Neural progenitor cell (in vitro differentiated cells): ENCODE results near the gene SPON1. TPM values are rescaled to one million over a fixed set of nuclear protein-coding genes. Genes with fewer than 3 reads are reported as not detected.
"Not testable (repeated sequence)": the region's sequence is repeated elsewhere in the genome, so short reads cannot be mapped to it uniquely, and the experiment has no call there.

Experiments used
- DNase-seq: peaks from one replicate; pipeline ENCODE4 v3.0.0-alpha.2; 2016; ENCODE audit warnings: low spot score
- H2AFZ ChIP-seq: fragments of 200-600 bp; sonication (generic); replicated peaks from 2 replicates; pipeline ENCODE4 v1.6.1; 2016; ENCODE audit warnings: antibody characterized with exemption
- H3F3A ChIP-seq: fragments of 200-600 bp; sonication (generic); 2 replicates; pipeline ENCODE4 v1.6.1; 2016; ENCODE audit warnings: antibody characterized with exemption, low read depth
- H3K27ac ChIP-seq: fragments of 200-600 bp; sonication (generic); 2 replicates; pipeline ENCODE4 v1.5.1; 2016; ENCODE audit warnings: mild to moderate bottlenecking
- H3K27me3 ChIP-seq: fragments of 200-600 bp; sonication (generic); 2 replicates; pipeline ENCODE4 v1.6.1; 2016; ENCODE audit warnings: mild to moderate bottlenecking, moderate library complexity
- H3K36me3 ChIP-seq: fragments of 200-600 bp; sonication (generic); 2 replicates; pipeline ENCODE4 v1.5.1; 2016
- H3K4me1 ChIP-seq: fragments of 200-600 bp; sonication (generic); 2 replicates; pipeline ENCODE4 v1.6.1; 2016; ENCODE audit warnings: mixed run types
- H3K4me2 ChIP-seq: fragments of 200-600 bp; sonication (generic); 2 replicates; pipeline ENCODE4 v1.6.1; 2016
- H3K4me3 ChIP-seq: fragments of 200-600 bp; sonication (generic); 2 replicates; pipeline ENCODE4 v1.5.1; 2016
- H3K79me2 ChIP-seq: fragments of 200-600 bp; sonication (generic); 2 replicates; pipeline ENCODE4 v1.6.1; 2016; ENCODE audit warnings: low read depth
- H3K9ac ChIP-seq: fragments of 200-600 bp; sonication (generic); 2 replicates; pipeline ENCODE4 v1.6.1; 2016
- H3K9me3 ChIP-seq: fragments of 200-600 bp; sonication (generic); 2 replicates; pipeline ENCODE4 v1.5.1; 2016; ENCODE audit warnings: low read depth
- H4K20me1 ChIP-seq: fragments of 200-600 bp; sonication (generic); 2 replicates; pipeline ENCODE4 v1.6.1; 2016; ENCODE audit warnings: low read depth
- H3K27ac Mint-ChIP-seq: 3 replicates; pipeline ENCODE4 v1.8.0; 2021; ENCODE audit warnings: mixed read lengths
- H3K27me3 Mint-ChIP-seq: 2 replicates; pipeline ENCODE4 v1.8.0; 2022; ENCODE audit warnings: low read depth, mild to moderate bottlenecking, inconsistent platforms, moderate library complexity, mixed read lengths; ENCODE audit not compliant: insufficient read depth
- H3K36me3 Mint-ChIP-seq: 3 replicates; pipeline ENCODE4 v1.8.0; 2021; ENCODE audit warnings: mixed read lengths
- H3K4me1 Mint-ChIP-seq: 3 replicates; pipeline ENCODE4 v1.8.0; 2021; ENCODE audit warnings: mixed read lengths
- H3K4me3 Mint-ChIP-seq: 3 replicates; pipeline ENCODE4 v1.8.0; 2021; ENCODE audit warnings: mild to moderate bottlenecking, moderate library complexity, mixed read lengths
- H3K9me3 Mint-ChIP-seq: 3 replicates; pipeline ENCODE4 v1.8.0; 2020; ENCODE audit warnings: mixed read lengths
- CTCF ChIP-seq: fragments of 200-600 bp; sonication (generic); IDR thresholded peaks from 2 replicates; pipeline ENCODE4 v1.5.1; 2017; ENCODE audit warnings: antibody characterized with exemption, mild to moderate bottlenecking
- EZH2 ChIP-seq: fragments of 200-600 bp; sonication (generic); IDR thresholded peaks from 2 replicates; pipeline ENCODE4 v1.6.1; 2017; ENCODE audit warnings: antibody characterized with exemption, mild to moderate bottlenecking, moderate library complexity
- EZH2phosphoT487 ChIP-seq: fragments of 200-600 bp; sonication (generic); IDR thresholded peaks from 2 replicates; pipeline ENCODE4 v1.6.1; 2017; ENCODE audit warnings: antibody characterized with exemption
- total RNA-seq: library from RNA; depleted of rRNA; stranded (reverse); fragments of >200 nt; gene quantifications from 2 replicates; pipeline ENCODE4 v1.2.3, GENCODE V29; 2015; ENCODE audit warnings: low replicate concordance

SPON1 gene
- total RNA-seq, 1 donor from 2014 or later: 35.4 TPM

- no peaks in the 10 kb centered on the region for H3F3A ChIP-seq
- H3K9me3 Mint-ChIP-seq: peaks cover 16% of the 10 kb centered on the region
- no peaks in the 10 kb centered on the region for H3K36me3 Mint-ChIP-seq
- H3K4me1 Mint-ChIP-seq: no peaks in the 10 kb centered on the region
- H3K4me2 ChIP-seq: no peak overlapping the region
- H3K27ac ChIP-seq: no peak overlapping the region
- no peak for DNase-seq
- no peak for TF ChIP-seq EZH2phosphoT487
- TF ChIP-seq EZH2: no peak
- TF ChIP-seq CTCF: no peak
- no peak overlapping the region for H2AFZ ChIP-seq
- H3K9ac ChIP-seq: no peak overlapping the region
- H3K9me3 ChIP-seq: no peaks in the 10 kb centered on the region
- no peaks in the 10 kb centered on the region for H3K36me3 ChIP-seq
- no peak overlapping the region for H3K27ac Mint-ChIP-seq
- no peak overlapping the region for H3K4me3 Mint-ChIP-seq
- peaks cover 2% of the 10 kb centered on the region for H3K27me3 Mint-ChIP-seq
- H3K4me1 ChIP-seq: no peaks in the 10 kb centered on the region
- H3K4me3 ChIP-seq: no peak overlapping the region
- no peaks in the 10 kb centered on the region for H3K27me3 ChIP-seq
- H4K20me1 ChIP-seq: no peaks in the 10 kb centered on the region
- H3K79me2 ChIP-seq: no peaks in the 10 kb centered on the region
These were observed 188.4 kb downstream of the SPON1 start for GRCh38 chr11:14150878-14151277.

- not testable (repeated sequence) for H3F3A ChIP-seq, H3K36me3 Mint-ChIP-seq, H3K36me3 ChIP-seq, H3K27me3 ChIP-seq, H3K79me2 ChIP-seq, H3K27me3 Mint-ChIP-seq, H3K4me3 Mint-ChIP-seq, H3K9me3 ChIP-seq, H3K4me3 ChIP-seq, H4K20me1 ChIP-seq, DNase-seq, H3K4me1 Mint-ChIP-seq, H3K4me1 ChIP-seq, H3K27ac Mint-ChIP-seq, H2AFZ ChIP-seq, H3K27ac ChIP-seq, H3K9ac ChIP-seq, H3K4me2 ChIP-seq
- H3K9me3 Mint-ChIP-seq: peaks cover 32% of the 10 kb centered on the region
These were observed 191.6 kb downstream of the SPON1 start for GRCh38 chr11:14154103-14154502.

- no peak overlapping the region for H3K4me2 ChIP-seq
- H3K9ac ChIP-seq: no peak overlapping the region
- TF ChIP-seq EZH2phosphoT487: no peak
- TF ChIP-seq EZH2: no peak
- no peak for TF ChIP-seq CTCF
- H3K4me1 Mint-ChIP-seq: no peaks in the 10 kb centered on the region
- no peaks in the 10 kb centered on the region for H3K27me3 ChIP-seq
- H3K4me3 Mint-ChIP-seq: no peak overlapping the region
- no peaks in the 10 kb centered on the region for H3K36me3 Mint-ChIP-seq
- H3K4me1 ChIP-seq: no peaks in the 10 kb centered on the region
- no peaks in the 10 kb centered on the region for H4K20me1 ChIP-seq
- no peak for DNase-seq
- H2AFZ ChIP-seq: no peak overlapping the region
- no peaks in the 10 kb centered on the region for H3K36me3 ChIP-seq
- peaks cover 6% of the 10 kb centered on the region for H3K9me3 ChIP-seq
- peaks cover 31% of the 10 kb centered on the region for H3K9me3 Mint-ChIP-seq
- H3K27me3 Mint-ChIP-seq: peaks cover 3% of the 10 kb centered on the region
- H3K4me3 ChIP-seq: no peak overlapping the region
- no peaks in the 10 kb centered on the region for H3F3A ChIP-seq
- no peak overlapping the region for H3K27ac Mint-ChIP-seq
- no peak overlapping the region for H3K27ac ChIP-seq
- H3K79me2 ChIP-seq: no peaks in the 10 kb centered on the region
These were observed 195.9 kb downstream of the SPON1 start for GRCh38 chr11:14158393-14158792.

- no peaks in the 10 kb centered on the region for H3K27me3 ChIP-seq
- peaks cover 14% of the 10 kb centered on the region for H3K9me3 Mint-ChIP-seq
- H3K4me3 ChIP-seq: no peak overlapping the region
- H2AFZ ChIP-seq: no peak overlapping the region
- no peaks in the 10 kb centered on the region for H4K20me1 ChIP-seq
- no peaks in the 10 kb centered on the region for H3K79me2 ChIP-seq
- H3K4me1 ChIP-seq: no peaks in the 10 kb centered on the region
- peaks cover 2% of the 10 kb centered on the region for H3K27me3 Mint-ChIP-seq
- TF ChIP-seq CTCF: no peak
- no peak for TF ChIP-seq EZH2
- TF ChIP-seq EZH2phosphoT487: no peak
- no peak overlapping the region for H3K27ac ChIP-seq
- H3K36me3 ChIP-seq: no peaks in the 10 kb centered on the region
- no peaks in the 10 kb centered on the region for H3K36me3 Mint-ChIP-seq
- H3K9me3 ChIP-seq: peaks cover 7% of the 10 kb centered on the region
- DNase-seq: no peak
- no peak overlapping the region for H3K9ac ChIP-seq
- H3K27ac Mint-ChIP-seq: no peak overlapping the region
- no peak overlapping the region for H3K4me3 Mint-ChIP-seq
- H3K4me2 ChIP-seq: no peak overlapping the region
- no peaks in the 10 kb centered on the region for H3F3A ChIP-seq
- no peaks in the 10 kb centered on the region for H3K4me1 Mint-ChIP-seq
These were observed 201.1 kb downstream of the SPON1 start for GRCh38 chr11:14163576-14163975.

GRCh38 chr11:14173679-14174078 is 211.2 kb downstream of the SPON1 start:
- H3K4me2 ChIP-seq, H3K36me3 Mint-ChIP-seq, H3K27ac Mint-ChIP-seq, H3K27me3 Mint-ChIP-seq, H3K27ac ChIP-seq, H3K4me3 Mint-ChIP-seq, DNase-seq, H3K9me3 Mint-ChIP-seq, H3K9me3 ChIP-seq, H3K9ac ChIP-seq, H3K4me1 ChIP-seq, H3K4me1 Mint-ChIP-seq, H3F3A ChIP-seq, H2AFZ ChIP-seq, H3K4me3 ChIP-seq, H3K27me3 ChIP-seq, H3K79me2 ChIP-seq, H4K20me1 ChIP-seq, H3K36me3 ChIP-seq: not testable (repeated sequence)
